WTC11 (cell line): ENCODE data around the gene KRT5.

Experiments
- ESRRA ChIP-seq: sonication (generic); formaldehyde crosslinking; IDR thresholded peaks from 2 replicates; pipeline ENCODE4 v1.8.1; 2022; ENCODE audit warnings: mild to moderate bottlenecking, missing genetic modification reagents, borderline replicate concordance
- RELA ChIP-seq: sonication (generic); formaldehyde crosslinking; IDR thresholded peaks from 2 replicates; pipeline ENCODE4 v1.8.1; 2022; ENCODE audit warnings: missing genetic modification reagents, mild to moderate bottlenecking, borderline replicate concordance
- TF ChIP-seq, protein P1 (sequence below): fragments of 200-600 bp; IDR thresholded peaks from 2 replicates; pipeline ENCODE4 v1.8.0; 2022; ENCODE audit warnings: antibody characterized with exemption

- TF ChIP-seq, protein P1, sequence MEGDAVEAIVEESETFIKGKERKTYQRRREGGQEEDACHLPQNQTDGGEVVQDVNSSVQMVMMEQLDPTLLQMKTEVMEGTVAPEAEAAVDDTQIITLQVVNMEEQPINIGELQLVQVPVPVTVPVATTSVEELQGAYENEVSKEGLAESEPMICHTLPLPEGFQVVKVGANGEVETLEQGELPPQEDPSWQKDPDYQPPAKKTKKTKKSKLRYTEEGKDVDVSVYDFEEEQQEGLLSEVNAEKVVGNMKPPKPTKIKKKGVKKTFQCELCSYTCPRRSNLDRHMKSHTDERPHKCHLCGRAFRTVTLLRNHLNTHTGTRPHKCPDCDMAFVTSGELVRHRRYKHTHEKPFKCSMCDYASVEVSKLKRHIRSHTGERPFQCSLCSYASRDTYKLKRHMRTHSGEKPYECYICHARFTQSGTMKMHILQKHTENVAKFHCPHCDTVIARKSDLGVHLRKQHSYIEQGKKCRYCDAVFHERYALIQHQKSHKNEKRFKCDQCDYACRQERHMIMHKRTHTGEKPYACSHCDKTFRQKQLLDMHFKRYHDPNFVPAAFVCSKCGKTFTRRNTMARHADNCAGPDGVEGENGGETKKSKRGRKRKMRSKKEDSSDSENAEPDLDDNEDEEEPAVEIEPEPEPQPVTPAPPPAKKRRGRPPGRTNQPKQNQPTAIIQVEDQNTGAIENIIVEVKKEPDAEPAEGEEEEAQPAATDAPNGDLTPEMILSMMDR, result no peak
- TF ChIP-seq RELA (CRISPR knock-in tag) (no peak), ESRRA (CRISPR knock-in tag) (no peak)
These were observed 12.4 kb upstream of the KRT5 start for GRCh38 chr12:52532636-52533035.
